Neuronal stem cell (in vitro differentiated cells): ENCODE data around the gene ADD3.

ENCODE experiments used
- DNase-seq: peaks from one replicate; pipeline ENCODE4 v3.0.0-alpha.2; 2013; ENCODE audit warnings: low spot score
- H2AFZ ChIP-seq: one replicate; pipeline ENCODE4 v1.6.1; 2013; ENCODE audit warnings: mild to moderate bottlenecking, low read length, inconsistent platforms
- H2AK5ac ChIP-seq: 2 replicates; pipeline ENCODE4 v1.6.1; 2013; ENCODE audit warnings: low read depth, mild to moderate bottlenecking, inconsistent platforms, low read length, moderate library complexity, mixed read lengths
- H2BK120ac ChIP-seq: 2 replicates; pipeline ENCODE4 v1.6.1; 2013; ENCODE audit warnings: low read depth, mild to moderate bottlenecking, inconsistent platforms, low read length, moderate library complexity, mixed read lengths
- H2BK12ac ChIP-seq: one replicate; pipeline ENCODE4 v1.6.1; 2013; ENCODE audit warnings: low read length, inconsistent platforms
- H2BK15ac ChIP-seq: 2 replicates; pipeline ENCODE4 v1.6.1; 2013; ENCODE audit warnings: mild to moderate bottlenecking, low read length, inconsistent platforms, mixed read lengths
- H2BK5ac ChIP-seq: one replicate; pipeline ENCODE4 v1.6.1; 2013; ENCODE audit warnings: inconsistent platforms, mild to moderate bottlenecking, low read length, moderate library complexity
- H3K14ac ChIP-seq: one replicate; pipeline ENCODE4 v1.6.1; 2013; ENCODE audit warnings: low read length, inconsistent platforms
- H3K18ac ChIP-seq: 2 replicates; pipeline ENCODE4 v1.6.1; 2013; ENCODE audit warnings: low read length, inconsistent platforms
- H3K23ac ChIP-seq: 2 replicates; pipeline ENCODE4 v1.6.1; 2013; ENCODE audit warnings: low read depth, mild to moderate bottlenecking, mixed read lengths, low read length, inconsistent platforms; ENCODE audit not compliant: poor library complexity
- H3K27ac ChIP-seq: replicated peaks from 3 replicates; pipeline ENCODE4 v1.5.1; 2013; ENCODE audit warnings: low read length, inconsistent platforms
- H3K27me3 ChIP-seq, 3 experiments: 2 replicates each; pipeline ENCODE4 v1.6.1; 2013; ENCODE audit warnings: low read length in 3 of 3, mild to moderate bottlenecking in 2 of 3, inconsistent platforms in 1 of 3, low read depth in 1 of 3, mixed read lengths in 1 of 3, moderate library complexity in 1 of 3; ENCODE audit not compliant: control insufficient read depth in 3 of 3, insufficient read depth in 3 of 3
- H3K36me3 ChIP-seq, 2 donors: replicated peaks in 1 of 2; 2 replicates each; pipeline ENCODE4 v1.6.1; 2013; ENCODE audit warnings: low read length in 2 of 2; ENCODE audit not compliant: control insufficient read depth in 2 of 2, insufficient read depth in 2 of 2
- H3K4ac ChIP-seq: 2 replicates; pipeline ENCODE4 v1.6.1; 2013; ENCODE audit warnings: inconsistent platforms, mild to moderate bottlenecking, low read length, moderate library complexity
- H3K4me1 ChIP-seq, 2 donors: 1 replicate in 1 of 2; 2 replicates in 1 of 2; pipeline ENCODE4 v1.6.1; 2013; ENCODE audit warnings: low read length in 2 of 2, low read depth in 1 of 2; ENCODE audit not compliant: control insufficient read depth in 2 of 2, insufficient read depth in 1 of 2
- H3K4me2 ChIP-seq: one replicate; pipeline ENCODE4 v1.6.1; 2013; ENCODE audit warnings: mild to moderate bottlenecking, low read length, inconsistent platforms; ENCODE audit not compliant: insufficient read depth, poor library complexity, severe bottlenecking
- H3K4me3 ChIP-seq, 2 donors: 2 replicates each; pipeline ENCODE4 v1.5.1; 2013; ENCODE audit warnings: low read length in 2 of 2, mild to moderate bottlenecking in 2 of 2, inconsistent platforms in 1 of 2, moderate library complexity in 1 of 2
- H3K79me1 ChIP-seq: one replicate; pipeline ENCODE4 v1.6.1; 2013; ENCODE audit warnings: low read depth, mild to moderate bottlenecking, inconsistent platforms, low read length, moderate library complexity
- H3K9ac ChIP-seq: one replicate; pipeline ENCODE4 v1.6.1; 2013; ENCODE audit warnings: mild to moderate bottlenecking, low read depth, low read length, inconsistent platforms; ENCODE audit not compliant: poor library complexity
- H3K9me3 ChIP-seq, 2 donors: replicated peaks in 1 of 2; 2 replicates each; pipeline versions ENCODE3 to v1.6.1; 2013; ENCODE audit warnings: low read length in 2 of 2, mild to moderate bottlenecking in 2 of 2, inconsistent platforms in 1 of 2, low read depth in 1 of 2, mixed read lengths in 1 of 2, moderate library complexity in 1 of 2; ENCODE audit not compliant: control insufficient read depth in 2 of 2, insufficient read depth in 1 of 2
- H4K8ac ChIP-seq: one replicate; pipeline ENCODE4 v1.6.1; 2013; ENCODE audit warnings: low read depth, mild to moderate bottlenecking, inconsistent platforms, low read length, moderate library complexity
- H4K91ac ChIP-seq: one replicate; pipeline ENCODE4 v1.6.1; 2013; ENCODE audit warnings: low read length, low read depth, mild to moderate bottlenecking, inconsistent platforms; ENCODE audit not compliant: poor library complexity
- WGBS, 2 donors: extraction: QIAGEN DNeasy Blood & Tissue Kit; methylation state at CpG; one replicate each; pipeline ENCODE4 v1.1.7; 2013; ENCODE audit warnings: missing lambda C conversion rate in 2 of 2, mixed read lengths in 1 of 2; ENCODE audit not compliant: insufficient read length in 2 of 2, insufficient replicate concordance in 1 of 2; ENCODE audit errors: extremely low coverage in 2 of 2; 5-methylcytosine and 5-hydroxymethylcytosine counted together

The ADD3 gene

DNA sequence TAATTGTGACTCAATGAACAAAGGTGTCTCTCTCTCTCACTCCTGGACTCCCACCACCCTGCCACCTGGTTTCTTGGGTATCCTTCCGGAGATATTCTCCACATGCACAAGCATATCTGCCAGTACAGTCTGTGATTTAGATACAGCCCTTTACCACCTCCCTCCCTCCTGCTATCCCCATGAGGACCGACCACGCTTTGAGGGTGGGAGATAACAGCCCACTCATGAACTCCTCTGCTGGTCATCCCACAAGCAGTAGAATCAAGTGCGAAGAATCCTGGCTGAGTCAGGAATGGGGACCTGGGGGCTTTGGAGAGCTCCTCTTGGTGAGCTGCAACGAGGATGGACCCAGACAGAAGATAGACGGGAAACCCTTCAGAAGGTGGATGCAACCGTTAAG is 171.4 kb downstream of the ADD3 start:
- Histone ChIP-seq H3K4ac (no peak overlapping the region), H2BK120ac (no peak overlapping the region), H2BK5ac (no peak overlapping the region), H3K14ac (no peak overlapping the region), H3K9ac (no peak overlapping the region), H3K4me3 (no peak overlapping the region), H3K4me1 (peaks cover 6 to 8% of the 10 kb centered on the region in 2 donors), H3K36me3 (no peaks in the 10 kb centered on the region), H4K91ac (no peak overlapping the region), H3K18ac (no peak overlapping the region), H2AK5ac (no peak overlapping the region), H3K9me3 (no peaks in the 10 kb centered on the region), H2BK15ac (no peak overlapping the region), H4K8ac (no peak overlapping the region), H3K27ac (no peak overlapping the region), H2AFZ (no peak overlapping the region), H3K27me3 (peaks cover 0 to 18% (median 0%) of the 10 kb centered on the region in 3 experiments), H2BK12ac (no peak overlapping the region), H3K79me1 (no peaks in the 10 kb centered on the region), H3K23ac (no peak overlapping the region), H3K4me2 (no peak overlapping the region)
- DNase-seq = no peak
- no CpG with 5 or more reads among the region's 7 CpGs for WGBS, 2 donors

DNA sequence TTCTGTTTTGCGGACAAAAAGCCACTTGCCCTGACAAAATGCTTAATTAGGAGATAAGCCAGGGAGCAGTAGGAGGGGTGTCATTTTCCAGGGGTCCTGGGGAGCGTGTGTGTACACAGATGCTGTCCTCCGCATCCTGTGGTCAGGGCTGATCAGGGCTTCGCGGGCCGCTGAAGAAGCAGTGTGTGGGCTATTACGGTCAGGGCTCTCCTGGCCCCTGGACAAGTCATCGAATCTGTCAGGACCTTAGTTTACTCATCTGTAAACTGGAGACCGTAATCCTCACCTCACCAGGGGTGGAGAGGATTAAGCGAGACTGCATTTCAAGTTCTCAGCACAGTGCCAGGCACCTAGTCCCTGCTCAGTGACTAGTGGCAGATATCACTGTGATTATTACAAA is 173.7 kb downstream of the ADD3 start:
- DNase-seq = no peak
- Histone ChIP-seq H3K23ac (no peak overlapping the region), H3K4ac (no peak overlapping the region), H2BK5ac (no peak overlapping the region), H2AK5ac (no peak overlapping the region), H3K27me3 (peaks cover 0 to 19% (median 0%) of the 10 kb centered on the region in 3 experiments), H3K4me3 (no peak overlapping the region), H3K4me1 (peaks cover 1 to 3% of the 10 kb centered on the region in 2 donors), H4K91ac (no peak overlapping the region), H3K27ac (no peak overlapping the region), H3K9me3 (no peaks in the 10 kb centered on the region), H3K18ac (no peak overlapping the region), H2BK12ac (no peak overlapping the region), H2BK15ac (no peak overlapping the region), H4K8ac (no peak overlapping the region), H3K9ac (no peak overlapping the region), H2AFZ (no peak overlapping the region), H2BK120ac (no peak overlapping the region), H3K14ac (no peak overlapping the region), H3K4me2 (no peak overlapping the region), H3K36me3 (no peaks in the 10 kb centered on the region), H3K79me1 (no peaks in the 10 kb centered on the region)
- no CpG with 5 or more reads among the region's 10 CpGs for WGBS, 2 donors

- Histone ChIP-seq H3K4me3 (no peak overlapping the region), H3K79me1 (no peaks in the 10 kb centered on the region), H3K27ac (no peak overlapping the region), H2BK15ac (no peak overlapping the region), H3K4ac (no peak overlapping the region), H2BK120ac (no peak overlapping the region), H2BK5ac (peak overlapping the region; percentile 7), H2AFZ (no peak overlapping the region), H2AK5ac (no peak overlapping the region), H3K4me1 (peaks cover 0 to 3% of the 10 kb centered on the region in 2 donors), H3K27me3 (peaks cover 0 to 19% (median 0%) of the 10 kb centered on the region in 3 experiments), H3K18ac (no peak overlapping the region), H3K23ac (no peak overlapping the region), H3K4me2 (no peak overlapping the region), H3K14ac (no peak overlapping the region), H2BK12ac (no peak overlapping the region), H3K36me3 (no peaks in the 10 kb centered on the region), H3K9ac (no peak overlapping the region), H4K8ac (no peak overlapping the region), H4K91ac (no peak overlapping the region), H3K9me3 (no peaks in the 10 kb centered on the region)
- WGBS, 2 donors = no CpG with 5 or more reads among the region's 5 CpGs
- no peak for DNase-seq
Measured at GRCh38 chr10:110181911-110182310, 174.1 kb downstream of the ADD3 start.

DNA sequence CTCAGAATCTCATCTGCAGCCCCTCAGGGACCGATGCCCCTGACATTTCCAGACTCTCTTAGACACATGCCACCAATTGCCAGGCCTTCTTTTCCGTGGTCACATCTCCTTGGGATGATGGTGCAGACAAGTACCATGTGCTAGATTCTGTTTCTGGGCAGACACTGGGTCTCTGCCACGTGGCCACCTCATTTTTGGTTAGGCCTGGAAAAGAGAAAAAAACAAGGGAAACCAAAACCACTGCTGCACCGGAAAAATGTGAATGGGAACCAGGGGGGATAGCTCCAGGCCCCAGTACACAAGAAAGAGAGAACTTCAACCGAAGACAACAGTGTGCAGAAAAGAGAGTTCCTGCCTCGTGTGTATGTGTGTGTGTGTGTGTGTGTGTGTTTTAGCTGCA is 176.6 kb downstream of the ADD3 start:
- H2BK12ac ChIP-seq = no peak overlapping the region
- no peak overlapping the region for H2AFZ ChIP-seq
- no peak overlapping the region for H3K4me2 ChIP-seq
- H2BK120ac ChIP-seq = no peak overlapping the region
- no peak for DNase-seq
- H3K4me1 ChIP-seq = peaks cover 0 to 3% of the 10 kb centered on the region in 2 donors
- no peaks in the 10 kb centered on the region for H3K9me3 ChIP-seq
- no peak overlapping the region for H3K4ac ChIP-seq
- WGBS, 2 donors = no CpG with 5 or more reads among the region's 6 CpGs
- no peak overlapping the region for H2AK5ac ChIP-seq
- H3K4me3 ChIP-seq = no peak overlapping the region
- no peak overlapping the region for H2BK5ac ChIP-seq
- no peak overlapping the region for H2BK15ac ChIP-seq
- H3K18ac ChIP-seq = no peak overlapping the region
- no peak overlapping the region for H3K14ac ChIP-seq
- no peaks in the 10 kb centered on the region for H3K36me3 ChIP-seq
- H4K91ac ChIP-seq = no peak overlapping the region
- H4K8ac ChIP-seq = no peak overlapping the region
- H3K27me3 ChIP-seq = peaks cover 0 to 19% (median 0%) of the 10 kb centered on the region in 3 experiments
- H3K23ac ChIP-seq = no peak overlapping the region
- H3K79me1 ChIP-seq = no peaks in the 10 kb centered on the region
- no peak overlapping the region for H3K27ac ChIP-seq
- H3K9ac ChIP-seq = no peak overlapping the region
